Esophagus (tissue), 2 donors: ENCODE results near the gene SLIT3. TPM values are rescaled to one million over a fixed set of nuclear protein-coding genes. Genes with fewer than 3 reads are reported as not detected.
"Not testable (repeated sequence)": the region's sequence is repeated elsewhere in the genome, so short reads cannot be mapped to it uniquely, and the experiment has no call there.

Experiments
- H3K27ac ChIP-seq, 2 donors: one replicate each; pipeline ENCODE4 v1.5.1; 2013; ENCODE audit warnings: low read depth in 2 of 2, mild to moderate bottlenecking in 2 of 2, inconsistent platforms in 1 of 2, low read length in 1 of 2, moderate library complexity in 1 of 2
- H3K27me3 ChIP-seq, 2 donors: one replicate each; pipeline ENCODE4 v1.6.1; 2013; ENCODE audit warnings: low read length in 2 of 2, control low read depth in 1 of 2, mild to moderate bottlenecking in 1 of 2; ENCODE audit not compliant: insufficient read depth in 2 of 2, control insufficient read depth in 1 of 2
- H3K36me3 ChIP-seq, 2 donors: one replicate each; pipeline ENCODE4 v1.6.1; 2013; ENCODE audit warnings: low read length in 1 of 2; ENCODE audit not compliant: control insufficient read depth in 2 of 2, insufficient read depth in 2 of 2
- H3K4me1 ChIP-seq, 2 donors: one replicate each; pipeline ENCODE4 v1.6.1; 2013; ENCODE audit warnings: low read length in 1 of 2; ENCODE audit not compliant: control insufficient read depth in 2 of 2, insufficient read depth in 2 of 2
- H3K4me3 ChIP-seq, 2 donors: one replicate each; pipeline ENCODE4 v1.5.1; 2013; ENCODE audit warnings: low read length in 2 of 2, mild to moderate bottlenecking in 2 of 2, low read depth in 1 of 2, moderate library complexity in 1 of 2
- H3K9me3 ChIP-seq, 2 donors: one replicate each; pipeline ENCODE4 v1.6.1; 2013; ENCODE audit warnings: mild to moderate bottlenecking in 2 of 2, low read depth in 1 of 2, low read length in 1 of 2, moderate library complexity in 1 of 2; ENCODE audit not compliant: control insufficient read depth in 2 of 2, insufficient read depth in 1 of 2
- WGBS, 2 donors: extraction: QIAGEN DNeasy Blood & Tissue Kit; methylation state at CpG; one replicate each; pipeline ENCODE4 v1.1.7; 2013; 5-methylcytosine and 5-hydroxymethylcytosine counted together
- polyA plus RNA-seq, 2 donors: library from polyadenylated mRNA; stranded (reverse); fragments of 200-250 nt; gene quantifications; one replicate each; pipeline ENCODE4 v1.2.3, GENCODE V29; 2013
- donor health status: healthy with polysubstance abuse.
- donor health status: Bipolar disorder and iron deficiency.

SLIT3 gene
- polyA plus RNA-seq, 2 donors: 0.53 to 2.0 TPM

DNA sequence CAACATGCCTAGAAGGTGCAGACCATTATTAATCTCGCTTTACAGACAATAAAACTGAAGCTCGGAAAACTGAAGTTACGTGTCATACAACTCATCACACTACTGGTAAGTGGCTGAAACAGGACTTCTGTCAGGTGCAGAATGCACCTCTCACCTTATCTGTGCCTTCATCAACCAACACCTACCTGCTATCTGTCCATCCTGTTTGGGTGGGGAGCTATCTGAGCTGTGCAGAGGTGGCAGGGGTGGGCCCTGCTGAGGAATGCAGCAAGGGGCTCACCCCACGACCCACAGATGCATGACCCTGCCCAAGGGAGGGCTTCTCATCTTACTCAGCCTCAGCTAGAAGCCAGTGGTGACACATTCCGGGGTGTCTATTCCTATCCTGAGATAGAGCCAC lies 81.6 kb downstream of the SLIT3 start:
- Histone ChIP-seq H3K27ac (no peak overlapping the region), H3K9me3 (no peaks in the 10 kb centered on the region), H3K27me3 (no peaks in the 10 kb centered on the region), H3K4me3 (no peak overlapping the region), H3K36me3 (no peaks in the 10 kb centered on the region), H3K4me1 (no peaks in the 10 kb centered on the region)
- WGBS, 2 donors: 68 to 75% methylated on average over 5 of the region's 5 CpGs

GRCh38 chr5:169218861-169219260 lies 82.1 kb downstream of the SLIT3 start:
- Histone ChIP-seq H3K36me3 (no peaks in the 10 kb centered on the region), H3K4me3 (no peak overlapping the region), H3K27ac (no peak overlapping the region), H3K27me3 (no peaks in the 10 kb centered on the region), H3K4me1 (no peaks in the 10 kb centered on the region), H3K9me3 (no peaks in the 10 kb centered on the region)
- 32 to 37% methylated on average over 4 of the region's 4 CpGs for WGBS, 2 donors

DNA sequence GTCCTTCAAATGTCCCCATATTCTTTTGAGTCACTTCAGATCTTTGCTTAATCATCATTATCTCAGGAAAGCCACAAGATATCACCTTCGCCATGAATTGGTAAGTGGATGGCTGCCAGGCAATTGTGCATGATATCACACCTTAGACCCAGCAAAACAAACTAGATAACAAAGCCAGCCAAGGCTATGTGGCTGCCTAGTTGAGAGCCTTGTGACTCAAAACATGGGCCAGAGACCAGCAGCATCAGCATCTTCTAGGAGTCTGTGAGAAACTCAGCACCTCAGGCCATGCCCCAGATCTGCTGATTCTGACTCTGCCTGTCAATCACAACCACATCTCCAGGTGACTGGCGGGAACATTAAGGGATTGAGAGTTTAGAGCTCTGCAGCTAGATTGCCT lies 82.8 kb downstream of the SLIT3 start:
- H3K36me3 ChIP-seq: no peaks in the 10 kb centered on the region
- H3K9me3 ChIP-seq: no peaks in the 10 kb centered on the region
- no peaks in the 10 kb centered on the region for H3K4me1 ChIP-seq
- no peak overlapping the region for H3K4me3 ChIP-seq
- H3K27ac ChIP-seq: no peak overlapping the region
- 76 to 87% methylated on average over 2 of the region's 2 CpGs for WGBS, 2 donors
- H3K27me3 ChIP-seq: no peaks in the 10 kb centered on the region

GRCh38 chr5:169216866-169217265 lies 84.1 kb downstream of the SLIT3 start:
- 77 to 87% methylated on average over 8 of the region's 8 CpGs for WGBS, 2 donors
- no peak overlapping the region for H3K27ac ChIP-seq
- H3K36me3 ChIP-seq: no peaks in the 10 kb centered on the region
- no peaks in the 10 kb centered on the region for H3K27me3 ChIP-seq
- H3K9me3 ChIP-seq: no peaks in the 10 kb centered on the region
- no peaks in the 10 kb centered on the region for H3K4me1 ChIP-seq
- H3K4me3 ChIP-seq: no peak overlapping the region

DNA sequence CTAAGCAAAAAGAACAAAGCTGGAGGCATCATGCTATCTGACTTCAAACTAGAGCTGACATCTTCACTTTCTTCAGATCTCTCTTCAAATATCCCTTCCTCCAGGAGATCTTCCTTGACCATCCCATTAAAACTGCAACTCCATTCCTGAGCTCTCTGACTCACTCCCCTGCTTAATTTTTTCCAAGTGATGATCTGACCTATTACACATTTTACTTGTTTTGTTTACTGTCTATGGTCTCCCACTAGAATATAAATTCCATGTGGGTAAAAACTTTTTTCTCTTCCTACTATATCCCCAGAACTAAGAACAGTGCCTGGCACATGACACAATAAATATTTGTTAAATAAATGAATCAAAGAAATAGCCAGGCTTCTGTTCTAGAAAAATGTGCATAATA lies 87.5 kb downstream of the SLIT3 start:
- Histone ChIP-seq H3K27me3 (no peaks in the 10 kb centered on the region), H3K4me3 (no peak overlapping the region), H3K36me3 (no peaks in the 10 kb centered on the region), H3K4me1 (no peaks in the 10 kb centered on the region), H3K9me3 (peaks cover 0 to 2% of the 10 kb centered on the region in 2 donors), H3K27ac (no peak overlapping the region)

- H3K27me3 ChIP-seq, H3K9me3 ChIP-seq, H3K4me3 ChIP-seq, H3K4me1 ChIP-seq, H3K27ac ChIP-seq, H3K36me3 ChIP-seq: not testable (repeated sequence)
- 94 to 95% methylated on average over 3 of the region's 3 CpGs for WGBS, 2 donors
Observed at GRCh38 chr5:169211761-169212160, 89.2 kb downstream of the SLIT3 start.

- WGBS, 2 donors: 85 to 87% methylated on average over 8 of the region's 8 CpGs
- Histone ChIP-seq H3K36me3 (no peaks in the 10 kb centered on the region), H3K27ac (no peak overlapping the region), H3K9me3 (peaks cover 5 to 6% of the 10 kb centered on the region in 2 donors), H3K4me1 (no peaks in the 10 kb centered on the region), H3K27me3 (no peaks in the 10 kb centered on the region), H3K4me3 (no peak overlapping the region)
Observed at GRCh38 chr5:169204788-169205400, 96.0 kb downstream of the SLIT3 start.

- H3K27me3 ChIP-seq: no peaks in the 10 kb centered on the region
- H3K4me3 ChIP-seq: no peak overlapping the region
- no peaks in the 10 kb centered on the region for H3K36me3 ChIP-seq
- no peak overlapping the region for H3K27ac ChIP-seq
- H3K9me3 ChIP-seq: peaks cover 5 to 6% of the 10 kb centered on the region in 2 donors
- WGBS, 2 donors: 59 to 70% methylated on average over 3 of the region's 3 CpGs
- H3K4me1 ChIP-seq: no peaks in the 10 kb centered on the region
Observed at GRCh38 chr5:169202969-169203368, 98.0 kb downstream of the SLIT3 start.

GRCh38 chr5:169201597-169201996 lies 99.3 kb downstream of the SLIT3 start:
- H3K36me3 ChIP-seq: no peaks in the 10 kb centered on the region
- H3K4me1 ChIP-seq: no peaks in the 10 kb centered on the region
- peaks cover 5 to 6% of the 10 kb centered on the region in 2 donors for H3K9me3 ChIP-seq

DNA sequence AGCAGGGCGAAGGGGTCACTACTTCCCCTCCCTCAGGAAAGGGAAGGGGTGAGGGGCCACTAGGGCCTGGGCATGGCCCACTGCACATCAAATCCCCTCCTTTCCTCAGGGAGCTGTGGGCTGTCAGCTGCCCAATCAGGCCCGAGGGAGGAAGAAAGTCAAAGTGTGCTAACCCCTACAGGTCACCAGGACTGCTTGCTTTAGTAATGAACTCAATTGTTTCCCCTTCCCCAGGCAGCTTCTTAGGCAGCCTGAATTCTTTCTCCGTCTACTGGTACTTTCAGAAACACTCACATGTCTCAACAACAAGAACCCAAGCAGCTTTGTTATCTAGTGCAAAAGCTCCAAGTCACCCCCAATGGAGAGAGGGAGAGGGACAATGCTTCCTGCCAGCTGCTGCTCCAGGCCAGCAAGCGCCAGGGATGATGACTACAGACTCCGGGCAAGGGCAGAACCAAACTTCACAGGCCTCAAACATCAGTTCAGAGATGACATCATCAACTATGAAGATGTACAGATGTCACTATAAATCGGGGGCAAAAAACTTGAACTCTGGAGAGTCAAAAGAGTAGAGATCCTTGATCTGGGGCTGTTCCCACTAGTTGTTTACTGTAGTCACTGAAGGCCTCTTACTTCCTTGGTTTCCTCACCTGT lies 100.7 kb downstream of the SLIT3 start:
- Histone ChIP-seq H3K4me1 (no peaks in the 10 kb centered on the region), H3K27ac (no peak overlapping the region), H3K4me3 (no peak overlapping the region), H3K27me3 (no peaks in the 10 kb centered on the region), H3K9me3 (peaks cover 5 to 6% of the 10 kb centered on the region in 2 donors), H3K36me3 (no peaks in the 10 kb centered on the region)
- WGBS, 2 donors: 70 to 73% methylated on average over 6 of the region's 6 CpGs

More at GRCh38 chr5:169201597-169201996, 99.3 kb downstream of the SLIT3 start:
- Histone ChIP-seq H3K27ac (no peak overlapping the region), H3K27me3 (no peaks in the 10 kb centered on the region), H3K4me3 (no peak overlapping the region)
